ENCODE data around the gene ISCA1.

DNA sequence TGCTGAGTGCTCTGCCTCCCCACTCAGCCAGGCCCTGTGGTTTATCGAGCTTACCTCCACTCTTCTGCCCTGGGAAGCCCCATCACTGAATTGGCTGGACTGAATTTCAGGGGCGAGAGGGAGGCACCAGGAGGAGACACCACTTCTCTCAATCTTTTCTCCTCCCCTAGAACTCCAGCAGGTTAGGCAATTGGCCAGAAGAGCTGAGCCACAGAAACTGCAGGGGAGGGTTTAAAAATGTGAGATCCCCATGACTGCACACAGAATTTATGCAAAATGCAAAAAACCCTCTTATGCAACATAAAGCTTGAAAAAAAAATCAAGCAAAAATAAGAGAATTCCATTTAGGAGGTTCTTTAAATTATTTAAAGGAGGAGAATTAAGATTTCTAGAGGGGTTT, 42.0 kb upstream of the ISCA1 start:
- TF ChIP-seq POLR2AphosphoS5 (IDR thresholded peaks at IDR 0.05) (no peak), POLR2A (IDR thresholded peaks at IDR 0.05) (no peak)
- TF ChIP-seq, protein P1, sequence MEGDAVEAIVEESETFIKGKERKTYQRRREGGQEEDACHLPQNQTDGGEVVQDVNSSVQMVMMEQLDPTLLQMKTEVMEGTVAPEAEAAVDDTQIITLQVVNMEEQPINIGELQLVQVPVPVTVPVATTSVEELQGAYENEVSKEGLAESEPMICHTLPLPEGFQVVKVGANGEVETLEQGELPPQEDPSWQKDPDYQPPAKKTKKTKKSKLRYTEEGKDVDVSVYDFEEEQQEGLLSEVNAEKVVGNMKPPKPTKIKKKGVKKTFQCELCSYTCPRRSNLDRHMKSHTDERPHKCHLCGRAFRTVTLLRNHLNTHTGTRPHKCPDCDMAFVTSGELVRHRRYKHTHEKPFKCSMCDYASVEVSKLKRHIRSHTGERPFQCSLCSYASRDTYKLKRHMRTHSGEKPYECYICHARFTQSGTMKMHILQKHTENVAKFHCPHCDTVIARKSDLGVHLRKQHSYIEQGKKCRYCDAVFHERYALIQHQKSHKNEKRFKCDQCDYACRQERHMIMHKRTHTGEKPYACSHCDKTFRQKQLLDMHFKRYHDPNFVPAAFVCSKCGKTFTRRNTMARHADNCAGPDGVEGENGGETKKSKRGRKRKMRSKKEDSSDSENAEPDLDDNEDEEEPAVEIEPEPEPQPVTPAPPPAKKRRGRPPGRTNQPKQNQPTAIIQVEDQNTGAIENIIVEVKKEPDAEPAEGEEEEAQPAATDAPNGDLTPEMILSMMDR (IDR thresholded peaks at IDR 0.05): no peak

All from upper lobe of left lung (tissue), 4 donors.